ENCODE results near the gene TMCO6. TPM values are rescaled to one million over a fixed set of nuclear protein-coding genes. Genes with fewer than 3 reads are reported as not detected.
A peak's percentile ranks its signal among the peaks of the same experiment; 100 is the strongest.
"Not testable (repeated sequence)": the region's sequence is repeated elsewhere in the genome, so short reads cannot be mapped to it uniquely, and the experiment has no call there.

The TMCO6 gene
- total and polyA plus RNA-seq, 2 donors from 2014 or later, result 7.6 to 19.0 TPM

GRCh38 chr5:140635291-140636257 is 3.7 kb upstream of the TMCO6 start:
- H3K27me3 ChIP-seq (ENCODE audit: control insufficient read depth, insufficient read depth, low read length), result peaks cover 7% of the 10 kb centered on the region
- H3K36me3 ChIP-seq (ENCODE audit: control insufficient read depth in 2 of 3, insufficient read depth in 3 of 3, low read length in 3 of 3), result no peaks in the 10 kb centered on the region
- H3K27ac ChIP-seq (ENCODE audit: low read depth in 2 of 2, low read length in 2 of 2), result no peak overlapping the region
- DNase-seq (no peak), FAIRE-seq (no peak)
- no peak overlapping the region for H3K9ac ChIP-seq (ENCODE audit: low read length in 3 of 3)
- intact Hi-C loops (cut with DNase I), result no loop called here
- no peak overlapping the region for H3K4me3 ChIP-seq (ENCODE audit: low read length in 3 of 3)
- H3K4me1 ChIP-seq (ENCODE audit: control insufficient read depth in 2 of 3, insufficient read depth in 2 of 3, low read depth in 1 of 3, low read length in 3 of 3), result peaks cover 0 to 22% (median 3%) of the 10 kb centered on the region in 3 donors
- TF ChIP-seq, protein P1, sequence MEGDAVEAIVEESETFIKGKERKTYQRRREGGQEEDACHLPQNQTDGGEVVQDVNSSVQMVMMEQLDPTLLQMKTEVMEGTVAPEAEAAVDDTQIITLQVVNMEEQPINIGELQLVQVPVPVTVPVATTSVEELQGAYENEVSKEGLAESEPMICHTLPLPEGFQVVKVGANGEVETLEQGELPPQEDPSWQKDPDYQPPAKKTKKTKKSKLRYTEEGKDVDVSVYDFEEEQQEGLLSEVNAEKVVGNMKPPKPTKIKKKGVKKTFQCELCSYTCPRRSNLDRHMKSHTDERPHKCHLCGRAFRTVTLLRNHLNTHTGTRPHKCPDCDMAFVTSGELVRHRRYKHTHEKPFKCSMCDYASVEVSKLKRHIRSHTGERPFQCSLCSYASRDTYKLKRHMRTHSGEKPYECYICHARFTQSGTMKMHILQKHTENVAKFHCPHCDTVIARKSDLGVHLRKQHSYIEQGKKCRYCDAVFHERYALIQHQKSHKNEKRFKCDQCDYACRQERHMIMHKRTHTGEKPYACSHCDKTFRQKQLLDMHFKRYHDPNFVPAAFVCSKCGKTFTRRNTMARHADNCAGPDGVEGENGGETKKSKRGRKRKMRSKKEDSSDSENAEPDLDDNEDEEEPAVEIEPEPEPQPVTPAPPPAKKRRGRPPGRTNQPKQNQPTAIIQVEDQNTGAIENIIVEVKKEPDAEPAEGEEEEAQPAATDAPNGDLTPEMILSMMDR (IDR thresholded peaks at IDR 0.05; ENCODE audit: borderline replicate concordance, extremely low read depth, insufficient read depth), result no peak
- H3K9me3 ChIP-seq (ENCODE audit: control insufficient read depth in 2 of 3, insufficient read depth in 1 of 3, low read length in 3 of 3), result no peaks in the 10 kb centered on the region

- Histone ChIP-seq H3K9ac (ENCODE audit: low read length in 3 of 3) (no peak overlapping the region), H3K9me3 (ENCODE audit: control insufficient read depth in 2 of 3, insufficient read depth in 1 of 3, low read length in 3 of 3) (no peaks in the 10 kb centered on the region), H3K27me3 (ENCODE audit: control insufficient read depth, insufficient read depth, low read length) (peaks cover 7% of the 10 kb centered on the region), H3K4me1 (ENCODE audit: control insufficient read depth in 2 of 3, insufficient read depth in 2 of 3, low read depth in 1 of 3, low read length in 3 of 3) (peaks cover 0 to 13% (median 3%) of the 10 kb centered on the region in 3 donors), H3K27ac (ENCODE audit: low read depth in 2 of 2, low read length in 2 of 2) (no peak overlapping the region), H3K4me3 (ENCODE audit: low read length in 3 of 3) (no peak overlapping the region), H3K36me3 (ENCODE audit: control insufficient read depth in 2 of 3, insufficient read depth in 3 of 3, low read length in 3 of 3) (peaks cover 0 to under 1% (median 0%) of the 10 kb centered on the region in 3 donors)
- intact Hi-C loops (cut with DNase I), result no loop called here
- FAIRE-seq (no peak), DNase-seq (no peak)
- TF ChIP-seq, protein P1 (IDR thresholded peaks at IDR 0.05; ENCODE audit: borderline replicate concordance, extremely low read depth, insufficient read depth), result no peak
Measured at GRCh38 chr5:140637371-140638100, 1.7 kb upstream of the TMCO6 start.

DNA sequence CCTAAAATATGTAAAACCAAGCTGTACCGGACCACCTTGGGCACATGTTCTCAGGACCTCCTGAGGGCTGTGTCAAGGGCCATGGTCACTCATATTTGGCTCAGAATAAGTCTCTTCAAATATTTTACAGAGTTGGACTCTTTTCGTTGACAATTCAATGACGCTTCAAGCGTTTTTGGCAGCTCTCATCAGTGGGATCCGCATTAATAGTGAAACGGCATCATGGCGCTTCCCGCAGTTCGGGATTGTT is 428 bp upstream of the TMCO6 start:
- H3K4me3 ChIP-seq (ENCODE audit: low read length in 3 of 3), result peak overlapping the region; percentile 67 to 82 (median 79)
- peak overlapping the region; percentile 41 to 43 (median 42) for H3K9ac ChIP-seq (ENCODE audit: low read length in 3 of 3)
- H3K36me3 ChIP-seq (ENCODE audit: control insufficient read depth in 2 of 3, insufficient read depth in 3 of 3, low read length in 3 of 3); FAIRE-seq; H3K9me3 ChIP-seq (ENCODE audit: control insufficient read depth in 2 of 3, insufficient read depth in 1 of 3, low read length in 3 of 3); DNase-seq; intact Hi-C loops (cut with DNase I); H3K4me1 ChIP-seq (ENCODE audit: control insufficient read depth in 2 of 3, insufficient read depth in 2 of 3, low read depth in 1 of 3, low read length in 3 of 3); H3K27me3 ChIP-seq (ENCODE audit: control insufficient read depth, insufficient read depth, low read length): not testable (repeated sequence)
- peak overlapping the region; percentile 76 to 95 for H3K27ac ChIP-seq (ENCODE audit: low read depth in 2 of 2, low read length in 2 of 2)

DNA sequence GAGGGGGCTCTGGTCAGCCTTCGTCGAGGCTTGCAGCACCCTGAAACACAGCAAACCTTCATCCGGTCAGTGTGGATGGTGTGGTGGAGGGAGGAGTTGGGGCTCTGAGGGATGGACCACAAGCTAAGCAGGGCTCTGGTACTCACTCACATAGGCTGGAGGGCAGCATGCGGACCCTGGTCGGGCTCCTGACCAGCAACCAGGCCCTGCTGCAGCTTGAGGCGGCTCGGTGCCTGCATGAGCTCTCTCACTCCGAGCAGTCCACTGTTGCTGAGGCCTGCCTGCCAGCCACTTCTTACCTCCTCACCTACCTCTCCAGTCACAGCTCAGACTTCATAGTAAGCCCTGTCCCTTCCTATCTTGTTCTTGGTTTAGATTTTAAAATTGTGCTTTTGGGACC is 2.5 kb downstream of the TMCO6 start:
- Histone ChIP-seq H3K27me3 (ENCODE audit: control insufficient read depth, insufficient read depth, low read length) (no peaks in the 10 kb centered on the region), H3K9me3 (ENCODE audit: control insufficient read depth in 2 of 3, insufficient read depth in 1 of 3, low read length in 3 of 3) (no peaks in the 10 kb centered on the region), H3K27ac (ENCODE audit: low read depth in 2 of 2, low read length in 2 of 2) (no peak overlapping the region), H3K4me3 (ENCODE audit: low read length in 3 of 3) (no peak overlapping the region), H3K36me3 (ENCODE audit: control insufficient read depth in 2 of 3, insufficient read depth in 3 of 3, low read length in 3 of 3) (peaks cover 0 to 15% (median 13%) of the 10 kb centered on the region in 3 donors), H3K4me1 (ENCODE audit: control insufficient read depth in 2 of 3, insufficient read depth in 2 of 3, low read depth in 1 of 3, low read length in 3 of 3) (peaks cover 4 to 13% (median 5%) of the 10 kb centered on the region in 3 donors), H3K9ac (ENCODE audit: low read length in 3 of 3) (no peak overlapping the region)
- DNase-seq (no peak), FAIRE-seq (no peak)
- TF ChIP-seq, protein P1 (IDR thresholded peaks at IDR 0.05; ENCODE audit: borderline replicate concordance, extremely low read depth, insufficient read depth), result no peak
- intact Hi-C loops (cut with DNase I), result loop anchor here (10.0 kb wide), 1 partner anchor 97 kb away; the partner anchor contains the start of gene EIF4EBP3

Measured in kidney (tissue), 14 donors.